Prostate gland (tissue), 2 donors: ENCODE results near the gene SLC44A5.

Experiments
- CTCF ChIP-seq, 4 experiments: fragments of 200-600 bp in 2 of 4; fragments of 450-650 bp in 2 of 4; sonication (generic) in 2 of 4; IDR thresholded peaks; 1 replicate in 3 of 4; 2 replicates in 1 of 4; pipeline ENCODE4 v1.5.1; 2016 to 2019; ENCODE audit warnings: antibody characterized with exemption in 4 of 4, mild to moderate bottlenecking in 2 of 4, moderate library complexity in 2 of 4
- POLR2AphosphoS5 ChIP-seq: sonication (generic); formaldehyde crosslinking; IDR thresholded peaks from one replicate; pipeline ENCODE4 v1.6.1; 2017; ENCODE audit warnings: antibody characterized with exemption

DNA sequence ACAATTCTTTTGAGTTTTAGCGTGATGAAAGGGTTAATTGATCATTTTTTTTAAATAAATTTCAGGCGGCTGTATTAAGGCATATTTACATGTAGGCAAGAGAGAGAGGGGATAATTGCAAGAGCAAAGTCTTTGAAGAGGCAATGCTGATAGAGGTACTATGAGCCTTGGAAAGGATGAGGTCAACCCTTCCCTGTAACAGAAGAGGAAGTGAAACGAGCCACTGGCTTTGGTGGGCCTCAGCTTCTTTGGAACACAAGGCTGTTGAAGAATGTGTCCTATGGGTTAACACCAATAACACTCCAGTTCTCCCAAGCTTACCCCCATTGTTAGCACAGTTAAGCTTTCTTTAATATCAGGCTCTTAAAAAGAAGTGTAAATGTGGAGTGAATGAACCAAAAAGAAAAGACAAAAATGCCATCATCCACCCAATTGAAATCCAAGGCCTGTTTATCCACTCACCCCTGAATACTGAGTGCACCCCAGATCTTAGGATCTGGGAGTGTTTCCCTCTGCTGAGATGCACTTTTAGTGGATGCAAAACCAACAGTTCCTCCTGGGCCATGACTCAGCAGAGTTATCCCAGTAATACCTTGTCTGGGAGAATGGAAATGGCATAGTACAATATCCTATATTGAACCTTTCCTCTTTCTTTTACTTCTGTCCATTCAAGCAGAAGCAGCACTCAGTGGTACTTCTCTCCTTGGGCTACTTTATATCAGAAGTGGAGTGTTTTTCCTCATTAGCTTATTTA, 216.4 kb downstream of the SLC44A5 start:
- TF ChIP-seq POLR2AphosphoS5 (no peak), CTCF (IDR thresholded peaks at IDR 0.05) (no peak)
